Measurements from ENCODE around the gene MORN1.

GRCh38 chr1:2341706-2342383, 49.5 kb downstream of the MORN1 start:
- no peak for TF ChIP-seq POLR2A (IDR thresholded peaks at IDR 0.05)
- no peak for TF ChIP-seq CTCF (IDR thresholded peaks at IDR 0.05 in 8 of 11, conservative IDR thresholded peaks at IDR 0.05 in 3 of 11)
- TF ChIP-seq POLR2AphosphoS5 (IDR thresholded peaks at IDR 0.05), result no peak
